Neural crest cell (in vitro differentiated cells): ENCODE data around the gene MAP6. TPM values are rescaled to one million over a fixed set of nuclear protein-coding genes. Genes with fewer than 3 reads are reported as not detected.

Experiments
- DNase-seq: peaks from one replicate; pipeline ENCODE4 v3.0.0; 2021; ENCODE audit warnings: low read depth, mixed read lengths, low spot score
- H3K27ac Mint-ChIP-seq: one replicate; pipeline ENCODE4 v1.8.0; 2021; ENCODE audit warnings: mild to moderate bottlenecking, mixed read lengths; ENCODE audit not compliant: unreplicated experiment
- H3K27me3 Mint-ChIP-seq: 2 replicates; pipeline ENCODE4 v1.8.0; 2021; ENCODE audit warnings: low read depth, mild to moderate bottlenecking, mixed read lengths
- H3K36me3 Mint-ChIP-seq: 2 replicates; pipeline ENCODE4 v1.8.0; 2021; ENCODE audit warnings: low read depth, mild to moderate bottlenecking, mixed read lengths
- H3K4me1 Mint-ChIP-seq: 2 replicates; pipeline ENCODE4 v1.8.0; 2021; ENCODE audit warnings: mixed read lengths
- H3K4me3 Mint-ChIP-seq: one replicate; pipeline ENCODE4 v1.8.0; 2021; ENCODE audit warnings: mild to moderate bottlenecking, mixed read lengths
- H3K9me3 Mint-ChIP-seq: 2 replicates; pipeline ENCODE4 v1.8.0; 2021; ENCODE audit warnings: mixed read lengths
- CTCF ChIP-seq: fragments of 200-600 bp; sonication (generic); conservative IDR thresholded peaks from 2 replicates; pipeline ENCODE4 v1.5.0; 2021; ENCODE audit warnings: antibody characterized with exemption, mild to moderate bottlenecking
- total RNA-seq: library from RNA; stranded (reverse); gene quantifications from 2 replicates; pipeline ENCODE4 v1.2.1, GENCODE V29; 2021

The MAP6 gene
- total RNA-seq, 1 donor from 2014 or later = 57.7 TPM

- no peaks in the 10 kb centered on the region for H3K27me3 Mint-ChIP-seq
- no peaks in the 10 kb centered on the region for H3K9me3 Mint-ChIP-seq
- peak; percentile 69 for DNase-seq
- H3K4me3 Mint-ChIP-seq = peak within 1 kb of the TSS; percentile 99
- peaks cover 70% of the 10 kb centered on the region for H3K4me1 Mint-ChIP-seq
- peaks cover 4% of the 10 kb centered on the region for H3K36me3 Mint-ChIP-seq
- no peak for TF ChIP-seq CTCF
- peak within 1 kb of the TSS; percentile 100 for H3K27ac Mint-ChIP-seq
Observed at GRCh38 chr11:75562048-75562835, 106.6 kb downstream of the MAP6 start, which contains the start of gene SERPINH1. SERPINH1 (plus strand) TSS chr11:75562253; CDS start chr11:75566350, 4,097 bp downstream.

GRCh38 chr11:75561426-75562047 is 107.3 kb downstream of the MAP6 start:
- H3K4me3 Mint-ChIP-seq = peak overlapping the region; percentile 99
- peaks cover 4% of the 10 kb centered on the region for H3K36me3 Mint-ChIP-seq
- DNase-seq = no peak
- no peaks in the 10 kb centered on the region for H3K9me3 Mint-ChIP-seq
- H3K27ac Mint-ChIP-seq = peak overlapping the region; percentile 92
- peaks cover 75% of the 10 kb centered on the region for H3K4me1 Mint-ChIP-seq
- TF ChIP-seq CTCF = no peak
- H3K27me3 Mint-ChIP-seq = no peaks in the 10 kb centered on the region

GRCh38 chr11:75560644-75561043 is 108.2 kb downstream of the MAP6 start:
- no peak overlapping the region for H3K27ac Mint-ChIP-seq
- no peak for DNase-seq
- peaks cover 70% of the 10 kb centered on the region for H3K4me1 Mint-ChIP-seq
- TF ChIP-seq CTCF = no peak
- H3K27me3 Mint-ChIP-seq = no peaks in the 10 kb centered on the region
- peak overlapping the region; percentile 99 for H3K4me3 Mint-ChIP-seq
- peaks cover under 1% of the 10 kb centered on the region for H3K36me3 Mint-ChIP-seq
- H3K9me3 Mint-ChIP-seq = no peaks in the 10 kb centered on the region

GRCh38 chr11:75558939-75559843 is 109.6 kb downstream of the MAP6 start:
- no peaks in the 10 kb centered on the region for H3K27me3 Mint-ChIP-seq
- no peaks in the 10 kb centered on the region for H3K36me3 Mint-ChIP-seq
- no peak for DNase-seq
- TF ChIP-seq CTCF = no peak
- H3K4me1 Mint-ChIP-seq = peaks cover 63% of the 10 kb centered on the region
- H3K4me3 Mint-ChIP-seq = peak overlapping the region; percentile 99
- H3K9me3 Mint-ChIP-seq = no peaks in the 10 kb centered on the region
- peak overlapping the region; percentile 80 for H3K27ac Mint-ChIP-seq
